Islet precursor cell (in vitro differentiated cells): ENCODE data around the gene GRM5.
"Not testable (repeated sequence)": the region's sequence is repeated elsewhere in the genome, so short reads cannot be mapped to it uniquely, and the experiment has no call there.

Experiments
- DNase-seq: peaks from one replicate; pipeline ENCODE4 v3.0.0-alpha.2; 2018

Gene GRM5

DNA sequence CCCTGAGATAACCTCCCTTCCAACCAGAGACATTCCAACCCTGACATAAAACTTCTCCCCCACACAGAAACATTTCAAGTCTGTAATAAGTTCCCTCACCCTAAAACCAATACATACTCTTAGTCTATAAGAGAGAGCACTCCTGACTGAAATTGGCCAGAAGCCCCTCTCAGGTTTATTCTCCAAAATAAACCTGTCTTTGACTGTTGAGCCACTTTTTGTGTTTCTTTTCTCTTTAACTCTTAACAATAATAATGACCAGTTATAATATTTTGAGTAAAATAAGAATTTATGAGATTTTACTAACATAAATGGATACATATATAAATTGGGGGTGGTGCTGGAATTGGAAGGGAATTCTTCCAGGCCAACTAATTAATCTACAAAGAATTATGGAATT is 93.6 kb downstream of the GRM5 start:
- DNase-seq = no peak

DNA sequence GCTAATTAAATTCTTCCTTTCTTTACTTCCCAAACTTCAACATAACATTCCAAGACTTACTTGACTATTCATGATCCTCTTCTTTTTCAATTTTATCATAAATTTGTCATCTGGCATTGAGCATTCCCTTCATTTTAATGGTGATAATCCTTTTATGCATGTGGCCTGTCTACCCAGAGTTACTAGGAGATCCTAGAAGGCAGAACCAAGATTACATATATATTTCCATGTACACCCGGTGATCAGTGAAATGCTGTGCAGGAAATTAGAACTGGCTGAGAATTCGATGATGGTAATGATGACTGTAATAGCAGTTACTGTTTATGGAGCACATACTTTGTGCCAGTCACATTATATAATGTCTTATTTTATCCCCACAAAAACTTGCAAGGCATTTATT is 104.2 kb downstream of the GRM5 start:
- DNase-seq = not testable (repeated sequence)

DNA sequence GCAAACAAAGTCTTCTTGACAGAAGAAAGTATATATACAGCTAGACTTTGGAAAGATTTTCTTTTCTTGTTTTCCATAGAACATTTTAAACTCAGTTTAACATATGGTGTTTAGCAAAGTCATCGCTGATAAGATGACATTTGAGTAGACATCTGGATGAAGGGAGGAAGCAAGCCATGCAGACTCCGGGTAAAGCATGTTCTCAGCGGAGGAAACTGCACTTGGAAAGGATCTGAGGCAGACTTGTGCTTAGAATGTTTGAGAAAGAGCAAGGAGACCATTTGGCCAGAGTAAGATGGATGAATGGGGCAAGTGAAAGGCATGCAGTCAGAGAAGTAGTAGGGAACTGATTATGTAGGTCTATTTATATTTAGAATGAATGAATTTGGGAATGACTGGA is 105.9 kb downstream of the GRM5 start:
- DNase-seq = not testable (repeated sequence)

DNA sequence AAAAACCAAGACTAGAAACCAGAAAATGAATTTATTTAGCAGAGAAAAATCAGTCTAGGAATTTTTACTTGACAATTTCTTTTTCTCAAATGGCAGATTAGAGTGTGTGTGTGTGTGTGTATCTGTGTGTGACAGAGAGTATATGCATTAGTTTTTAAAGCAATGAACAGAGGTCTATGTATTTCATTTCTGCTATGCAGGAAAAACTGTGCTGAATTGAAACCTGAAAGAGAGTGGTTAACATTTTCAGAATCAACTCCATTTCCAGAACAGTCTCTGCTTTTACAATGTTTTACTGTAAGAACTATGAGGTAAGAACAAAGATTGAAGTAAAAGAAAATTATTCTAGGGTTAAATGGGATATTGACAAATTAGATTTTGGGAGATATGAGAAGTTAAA is 114.8 kb downstream of the GRM5 start:
- DNase-seq = no peak

DNA sequence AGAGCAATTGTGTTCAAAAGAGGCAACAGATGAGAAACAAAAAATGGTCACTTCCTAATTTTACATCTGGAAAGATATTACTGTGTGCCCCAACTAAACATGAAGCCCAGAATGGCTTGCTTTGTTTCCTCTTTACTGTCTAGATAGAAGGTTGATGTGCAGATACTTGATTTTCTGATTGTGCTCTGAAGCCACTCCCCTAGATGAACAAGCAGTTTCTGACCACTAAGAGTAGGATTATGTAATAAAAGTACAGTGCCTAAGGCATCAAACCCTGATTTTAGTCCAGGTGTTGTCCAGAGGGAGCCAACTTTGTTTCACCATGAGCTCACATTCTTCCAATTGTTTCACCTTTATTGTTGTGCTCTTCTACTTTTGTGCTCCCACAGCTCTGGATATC is 116.9 kb downstream of the GRM5 start:
- DNase-seq = not testable (repeated sequence)

DNA sequence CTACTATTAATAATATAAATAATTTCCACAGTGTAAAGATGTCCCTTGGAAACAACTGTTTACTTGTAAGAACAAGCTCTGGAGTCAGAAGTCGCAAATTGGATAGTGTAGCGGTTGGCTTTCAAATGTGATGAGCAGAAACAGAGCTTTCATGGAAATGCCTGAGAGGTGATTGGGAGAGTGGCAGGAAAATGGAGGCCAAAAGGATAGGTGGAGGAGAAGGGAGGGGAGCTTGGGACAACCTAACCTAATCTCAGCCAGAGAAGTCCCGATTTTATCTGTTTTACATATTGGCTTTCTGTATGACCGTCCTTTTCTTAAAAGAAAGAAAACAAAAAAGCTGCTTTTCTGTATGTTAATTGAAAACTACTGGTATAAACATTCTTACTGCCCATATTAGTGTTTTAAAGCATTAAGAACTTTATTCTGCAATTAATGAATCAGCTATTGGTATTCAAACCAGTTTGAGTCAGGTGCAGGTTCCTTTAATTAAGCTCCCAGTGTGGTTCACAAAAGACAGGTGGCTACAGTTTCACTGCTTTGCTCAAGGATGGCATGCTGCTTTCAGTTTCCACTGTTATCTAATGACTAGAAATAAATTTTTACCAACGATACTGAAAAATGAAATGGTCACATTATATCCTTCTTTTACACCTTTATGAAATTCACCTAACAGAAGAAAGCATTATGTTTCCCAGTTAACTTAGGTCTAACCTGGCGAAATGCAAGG is 117.8 kb downstream of the GRM5 start:
- not testable (repeated sequence) for DNase-seq

DNA sequence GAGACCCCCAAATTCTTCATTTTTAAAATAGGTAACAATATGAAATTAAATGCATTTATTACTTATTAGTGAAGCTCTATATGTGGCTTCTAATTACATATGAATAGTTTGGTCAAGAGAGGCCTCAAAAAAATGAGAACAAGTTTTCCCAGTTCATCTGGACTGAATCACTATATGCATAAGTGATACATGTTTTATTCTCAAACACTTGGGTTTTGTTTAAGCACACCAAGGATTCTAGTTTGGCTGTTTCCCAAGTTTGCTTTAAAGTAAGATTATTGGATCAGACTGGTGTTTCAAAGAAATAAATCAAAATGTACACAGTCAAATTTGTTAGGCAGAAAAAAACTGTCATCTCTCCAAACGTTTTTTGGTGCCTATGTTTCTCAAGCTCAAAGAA is 136.1 kb downstream of the GRM5 start:
- not testable (repeated sequence) for DNase-seq

DNA sequence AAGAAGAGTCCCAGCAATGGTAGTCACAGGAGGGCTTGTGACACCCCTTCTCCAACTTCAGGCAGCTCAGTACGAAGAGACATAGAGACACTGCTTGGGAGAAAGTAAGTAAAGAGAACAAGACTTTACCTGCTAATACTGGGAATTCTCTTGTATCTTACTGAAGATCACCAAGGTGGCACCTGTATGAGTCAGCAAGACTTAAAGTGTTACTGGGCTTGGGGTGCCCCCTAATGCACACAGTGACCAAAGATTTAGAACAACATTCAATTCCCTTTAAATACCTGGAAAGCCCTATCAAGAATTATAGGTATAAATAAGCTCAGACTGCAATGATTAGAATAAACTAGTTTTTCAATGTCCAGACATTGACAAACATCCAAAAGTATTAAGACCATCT is 148.7 kb downstream of the GRM5 start:
- DNase-seq = not testable (repeated sequence)

DNA sequence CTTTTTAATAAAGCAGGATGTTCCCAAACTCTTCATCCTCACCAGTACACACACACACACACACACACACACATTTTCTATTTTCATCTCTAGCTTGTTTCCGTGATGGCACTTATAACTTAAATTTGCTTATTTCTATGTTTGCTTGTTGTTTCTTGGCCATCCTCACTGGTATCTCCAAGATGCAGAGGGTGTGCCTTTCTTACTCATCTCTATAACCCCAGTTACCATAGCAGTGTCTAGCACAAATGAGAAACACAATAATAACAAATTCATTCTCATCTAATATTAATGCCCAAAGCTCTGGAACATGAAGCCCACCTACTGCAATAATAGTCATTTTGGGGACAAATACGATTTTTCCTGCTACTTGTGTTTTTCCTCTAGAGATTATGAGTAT is 156.3 kb downstream of the GRM5 start:
- no peak for DNase-seq

DNA sequence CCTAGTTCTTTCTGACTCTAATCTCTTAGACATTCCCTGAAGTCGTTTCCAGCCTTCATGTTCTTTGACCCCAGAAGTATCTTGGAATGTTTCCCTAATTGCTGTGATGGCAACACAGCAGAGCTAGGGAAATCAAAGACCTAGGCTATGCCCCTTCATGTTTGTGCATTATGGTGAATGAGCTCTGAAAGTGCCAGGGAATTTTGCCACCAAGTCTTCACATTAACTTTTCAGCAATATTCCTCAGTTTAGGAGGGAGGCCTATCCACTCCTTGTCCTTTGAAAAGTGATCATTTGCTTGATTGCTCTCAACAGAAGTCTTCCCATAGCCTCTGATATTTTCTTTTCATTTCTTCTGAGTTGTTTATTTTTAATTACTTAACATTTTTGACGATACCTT is 164.3 kb downstream of the GRM5 start:
- not testable (repeated sequence) for DNase-seq

DNA sequence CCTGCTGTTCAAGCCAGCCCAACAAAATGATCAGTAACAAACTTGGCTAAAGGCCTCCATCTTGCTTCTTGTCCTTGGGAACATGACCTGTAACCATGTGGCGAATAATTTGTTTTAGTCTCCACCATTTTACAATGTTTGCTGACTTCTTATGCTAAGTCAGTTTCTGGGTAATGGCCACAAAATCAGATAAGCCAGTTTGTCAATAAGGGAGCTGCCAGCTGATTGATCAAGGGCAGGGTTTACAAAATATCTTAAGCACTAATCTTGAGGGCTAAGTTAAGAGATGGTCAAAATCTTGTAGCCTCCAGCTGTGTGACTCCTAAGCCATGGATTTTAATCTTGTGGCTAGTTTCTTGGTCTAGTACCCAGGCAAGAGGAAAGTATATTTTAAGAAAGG is 176.9 kb downstream of the GRM5 start:
- not testable (repeated sequence) for DNase-seq

DNA sequence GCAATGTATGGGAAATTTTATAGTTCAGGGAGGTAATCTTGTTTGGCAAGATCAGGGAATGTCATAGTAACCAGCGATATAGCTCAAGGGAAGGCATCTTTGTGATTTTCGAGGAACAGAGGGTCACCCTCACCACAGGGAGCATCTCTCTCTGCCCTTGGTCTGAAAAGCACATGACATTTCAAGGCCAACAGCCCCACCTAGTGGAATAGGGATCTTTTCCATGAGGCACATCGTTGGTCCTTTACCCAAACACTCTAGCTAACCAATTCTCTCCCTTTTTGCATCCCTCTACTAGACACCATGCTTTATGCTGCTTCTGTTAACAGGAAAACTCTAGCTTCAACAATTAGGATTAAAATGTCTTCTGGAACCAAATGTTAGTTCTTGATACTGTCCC is 179.0 kb downstream of the GRM5 start:
- DNase-seq = peak; percentile 59

DNA sequence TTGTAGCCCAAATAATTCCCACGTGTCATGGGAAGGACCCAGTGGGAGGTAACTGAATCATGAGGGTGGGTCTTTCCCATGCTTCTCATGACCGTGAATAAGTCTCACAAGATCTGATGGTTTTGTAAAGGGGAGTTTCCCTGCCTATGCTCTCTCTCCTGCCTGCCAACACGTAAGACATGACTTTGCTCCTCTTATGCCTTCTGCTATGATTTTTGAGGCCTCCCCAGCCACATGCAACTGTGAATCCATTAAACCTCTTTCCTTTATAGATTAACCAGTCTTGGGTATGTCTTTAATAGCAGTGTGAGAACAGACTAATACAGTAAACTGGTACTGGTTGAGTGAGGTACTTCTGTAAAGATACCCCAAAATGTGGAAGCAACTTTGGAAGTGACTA is 183.0 kb downstream of the GRM5 start:
- not testable (repeated sequence) for DNase-seq

DNA sequence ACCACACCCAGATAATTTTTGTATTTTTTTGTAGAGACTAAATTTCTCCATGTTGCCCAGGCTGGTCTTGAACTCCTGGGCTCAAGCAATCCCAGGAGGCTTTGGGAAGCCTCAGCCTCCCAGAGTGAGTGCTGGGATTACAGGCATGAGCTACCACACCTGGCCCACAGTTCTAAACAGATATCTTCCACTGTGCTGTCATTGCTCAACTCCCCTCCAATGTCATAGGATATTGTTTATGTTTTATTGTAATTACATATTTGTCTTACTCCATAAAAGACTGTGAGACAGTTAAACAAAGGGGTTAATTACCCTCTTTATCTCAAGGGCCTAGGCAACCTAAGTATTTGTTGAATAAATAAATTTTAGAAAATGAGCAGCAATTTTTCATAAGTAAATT is 204.2 kb downstream of the GRM5 start:
- no peak for DNase-seq

DNA sequence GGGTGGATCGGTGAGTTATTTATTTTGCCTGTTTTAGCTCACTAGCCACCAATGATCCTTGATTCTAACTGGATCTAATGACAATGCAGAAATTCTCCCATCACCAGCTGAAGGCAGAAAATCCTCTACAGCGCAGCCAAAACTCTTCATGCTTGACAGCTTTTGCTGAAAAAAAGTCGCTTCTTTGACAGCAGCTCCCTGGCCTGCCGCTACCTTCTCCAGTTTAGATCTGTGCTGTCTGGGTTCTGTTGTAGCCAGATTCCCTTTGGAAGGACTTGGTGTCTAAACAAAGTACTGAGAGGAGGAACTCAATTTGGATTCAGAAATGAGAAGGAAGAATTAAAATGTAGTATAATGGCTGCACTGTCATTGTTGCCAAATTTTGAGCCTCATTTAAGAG is 205.4 kb downstream of the GRM5 start:
- not testable (repeated sequence) for DNase-seq

DNA sequence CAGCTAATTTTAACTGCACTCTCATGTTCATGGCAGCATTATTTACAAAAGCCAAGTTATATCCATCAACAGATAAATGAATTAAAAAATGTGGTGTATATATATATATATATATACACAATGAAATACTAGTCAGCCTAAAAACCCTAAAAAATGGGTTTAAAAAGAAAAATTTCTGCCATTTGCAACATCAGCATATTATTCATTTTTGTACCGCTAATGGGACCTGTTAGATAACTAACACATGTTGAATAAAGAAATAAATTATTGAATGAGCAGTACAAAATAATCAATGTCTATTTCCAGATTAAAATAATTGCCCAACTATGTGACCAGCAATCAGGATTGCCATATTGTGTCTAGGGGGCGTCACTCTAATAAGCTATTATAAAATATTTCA is 211.8 kb downstream of the GRM5 start:
- not testable (repeated sequence) for DNase-seq

DNA sequence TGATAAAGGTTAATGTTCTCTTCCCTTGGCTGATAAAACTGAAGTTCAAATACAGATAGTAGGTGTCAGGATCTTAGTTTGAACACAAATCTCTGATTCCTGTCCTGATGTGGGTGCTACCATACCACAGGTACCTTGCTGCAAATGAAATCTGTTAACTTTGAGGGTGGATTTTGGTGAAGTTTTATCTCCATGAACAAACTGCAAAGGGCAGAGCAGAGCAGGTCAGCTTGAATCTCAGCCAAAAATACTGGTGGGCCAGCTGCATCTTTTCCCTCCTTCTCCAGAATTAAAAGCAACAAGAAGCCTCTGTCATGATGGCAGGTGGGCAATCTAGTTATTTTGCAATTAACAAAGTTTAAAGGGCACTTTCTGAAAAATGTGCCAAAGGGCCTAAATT is 214.2 kb downstream of the GRM5 start:
- not testable (repeated sequence) for DNase-seq

DNA sequence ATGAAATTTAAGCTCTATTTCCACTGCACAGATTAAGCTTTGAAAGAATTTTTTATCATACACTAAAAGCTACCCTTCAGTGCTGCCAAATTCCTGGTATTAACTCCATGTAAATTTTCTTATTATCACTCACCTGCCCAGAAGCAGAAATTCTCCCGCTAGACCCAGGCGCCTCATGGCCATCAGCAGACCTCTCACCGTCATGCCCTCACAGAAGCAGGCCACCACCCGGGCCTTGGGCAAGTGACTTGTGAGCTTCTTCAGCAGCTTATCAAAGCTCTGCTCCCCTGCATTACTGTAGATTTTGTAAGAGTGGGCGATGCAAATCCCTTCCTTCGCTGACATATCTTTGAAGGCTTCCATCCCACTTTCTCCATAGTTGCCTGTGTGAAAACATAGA is 216.0 kb downstream of the GRM5 start:
- DNase-seq = not testable (repeated sequence)

DNA sequence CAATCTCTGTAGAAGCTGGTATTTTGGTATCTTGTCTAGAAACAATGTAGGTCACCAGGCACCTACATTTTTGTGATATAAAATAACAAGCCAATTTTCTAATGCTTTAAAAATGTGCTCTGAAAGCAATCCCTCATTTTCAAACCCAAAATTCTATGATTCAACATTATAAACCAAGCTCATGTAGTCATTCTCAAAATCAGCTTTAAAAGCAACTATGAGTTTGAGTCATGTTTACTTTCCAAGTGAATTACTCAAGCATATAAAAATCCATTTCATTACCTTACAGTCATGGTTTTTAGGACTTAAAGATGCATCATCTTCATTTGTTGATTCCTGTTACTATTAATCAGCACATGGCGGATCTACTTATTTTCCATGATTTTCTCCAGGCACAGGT is 216.4 kb downstream of the GRM5 start:
- no peak for DNase-seq

DNA sequence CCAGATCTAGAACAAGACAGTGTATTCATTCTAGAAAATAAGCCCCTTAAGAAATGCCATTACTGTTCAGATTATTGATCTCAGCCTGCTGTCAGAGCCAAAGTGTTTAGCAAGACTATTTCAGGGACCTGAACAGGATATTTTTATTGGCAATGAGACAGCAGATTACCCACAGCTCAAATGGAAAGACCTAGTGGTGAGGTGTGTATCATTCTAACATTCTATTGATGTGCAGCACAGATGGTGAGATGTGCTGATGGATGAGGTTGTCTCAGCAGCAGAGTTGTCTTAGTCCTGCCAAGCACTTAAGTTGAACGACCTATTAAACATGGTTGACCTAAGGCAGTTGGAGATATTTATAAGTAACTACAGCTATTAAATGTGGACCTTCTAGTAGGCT is 219.5 kb downstream of the GRM5 start:
- DNase-seq = not testable (repeated sequence)

DNA sequence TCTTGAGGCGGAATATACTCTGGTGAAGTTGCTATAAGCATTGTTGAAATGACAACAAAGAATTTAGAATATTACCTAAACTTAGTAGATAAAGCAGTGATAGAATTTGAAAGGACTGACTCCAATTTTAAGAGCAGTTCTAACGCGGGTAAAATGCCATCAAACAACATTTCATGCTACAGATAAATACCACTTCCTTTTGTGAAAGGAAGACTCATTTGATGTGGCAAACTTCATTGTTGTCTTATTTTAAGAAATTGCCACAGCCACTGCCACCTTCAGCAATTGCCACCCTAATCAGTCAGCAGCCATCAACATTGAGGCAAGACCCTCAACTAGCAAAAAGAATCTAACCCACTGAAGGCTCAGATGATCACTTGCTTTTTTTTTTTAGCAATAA is 220.8 kb downstream of the GRM5 start:
- not testable (repeated sequence) for DNase-seq

DNA sequence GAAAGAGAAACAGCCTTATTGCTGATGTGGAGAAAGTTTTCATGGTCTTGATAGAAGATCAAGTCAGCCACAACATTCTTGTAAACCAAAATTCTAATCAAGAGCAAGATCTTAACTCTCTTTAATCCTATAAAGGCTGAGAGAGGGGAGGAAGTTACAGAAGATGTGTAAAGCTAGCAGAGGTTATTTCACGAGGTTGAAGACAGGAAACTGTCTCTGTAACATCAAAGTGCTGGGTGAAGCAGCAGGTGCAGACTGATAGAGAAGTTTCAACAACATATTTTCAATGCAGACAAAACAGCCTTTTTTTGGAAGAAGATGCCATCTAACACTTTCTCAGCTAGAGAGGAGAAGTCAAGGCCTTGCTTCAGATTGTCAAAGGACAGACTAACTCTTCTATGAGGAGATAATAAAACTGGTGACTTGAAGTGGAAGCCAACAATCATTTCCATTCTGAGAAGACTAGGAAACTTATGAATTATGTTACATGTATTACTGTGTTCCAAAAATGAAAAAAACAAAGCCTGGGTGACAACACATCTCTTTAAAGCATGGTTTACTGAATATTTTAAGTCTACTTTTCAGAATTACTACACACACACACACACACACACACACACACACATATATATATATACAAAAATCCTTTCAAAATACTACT is 221.9 kb downstream of the GRM5 start:
- DNase-seq = not testable (repeated sequence)

DNA sequence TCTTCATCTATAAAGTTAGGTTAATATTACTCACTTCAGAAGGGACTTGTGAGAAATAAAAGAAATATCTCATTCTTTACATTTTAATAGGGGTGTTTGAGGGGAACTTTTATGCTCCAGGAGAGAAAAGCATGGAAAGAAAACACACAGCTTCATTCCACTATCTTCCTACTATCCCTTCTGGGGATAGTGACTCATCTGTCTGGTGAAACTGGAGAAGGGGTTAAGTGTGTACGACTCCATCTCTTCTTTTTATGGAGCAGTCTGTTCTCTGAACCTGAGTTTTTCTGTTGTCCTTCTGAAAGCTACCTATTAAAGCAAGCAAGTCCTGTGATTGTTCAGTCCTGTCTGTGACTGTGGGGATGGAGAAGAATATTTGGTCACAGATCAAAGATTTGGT is 227.6 kb downstream of the GRM5 start:
- peak; percentile 55 for DNase-seq

DNA sequence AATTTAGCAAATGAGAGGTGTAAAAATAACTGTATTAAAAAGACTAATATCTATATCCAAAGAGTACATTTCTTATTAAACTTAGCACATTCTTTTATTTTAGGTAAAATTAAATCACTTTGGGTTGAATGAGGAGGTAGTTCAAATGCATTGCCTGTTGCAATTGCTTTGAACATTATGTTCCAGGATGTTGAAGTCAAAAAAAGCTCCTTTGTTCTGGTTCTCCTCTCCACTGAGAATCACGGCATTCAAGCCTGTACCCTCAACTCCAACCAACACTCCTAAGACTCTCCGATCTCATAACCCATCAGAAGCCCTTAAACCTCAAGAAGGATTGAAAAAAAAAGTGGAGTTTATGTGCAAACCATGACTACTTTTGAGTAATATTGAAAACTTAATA is 230.1 kb downstream of the GRM5 start:
- DNase-seq = not testable (repeated sequence)
